Stomach (tissue), 9 donors: ENCODE results near the gene OTX2. TPM values are rescaled to one million over a fixed set of nuclear protein-coding genes. Genes with fewer than 3 reads are reported as not detected.

Experiments used
- DNase-seq, 2 donors: peaks; one replicate each; pipeline versions ENCODE4 v3.0.0 to v3.0.0-alpha.2; 2013 to 2019
- H3K27ac ChIP-seq, 5 donors: fragments of 200-600 bp in 4 of 5; sonication (generic) in 4 of 5; one replicate each; pipeline ENCODE4 v1.5.1; 2013 to 2019; ENCODE audit warnings: mild to moderate bottlenecking in 1 of 5, moderate library complexity in 1 of 5
- H3K27me3 ChIP-seq, 3 donors: fragments of 200-600 bp; sonication (generic); one replicate each; pipeline ENCODE4 v1.5.1; 2017 to 2019; ENCODE audit warnings: mixed run types in 1 of 3
- H3K36me3 ChIP-seq, 4 donors: fragments of 200-600 bp; sonication (generic); 1 replicate in 3 of 4; 2 replicates in 1 of 4; pipeline ENCODE4 v1.5.1; 2016 to 2019
- H3K4me1 ChIP-seq, 4 donors: fragments of 200-600 bp; sonication (generic); one replicate each; pipeline ENCODE4 v1.5.1; 2016 to 2019
- H3K4me3 ChIP-seq, 4 donors: fragments of 200-600 bp; sonication (generic) in 3 of 4; one replicate each; pipeline ENCODE4 v1.5.1; 2016 to 2019; ENCODE audit warnings: mild to moderate bottlenecking in 1 of 4
- H3K9me3 ChIP-seq, 4 donors: fragments of 200-600 bp; sonication (generic); one replicate each; pipeline ENCODE4 v1.5.1; 2016 to 2019
- EP300 ChIP-seq: sonication (generic); formaldehyde crosslinking; IDR thresholded peaks from one replicate; pipeline ENCODE4 v1.6.1; 2017; ENCODE audit warnings: antibody characterized with exemption
- POLR2A ChIP-seq, 4 donors: fragments of 450-650 bp; IDR thresholded peaks; one replicate each; pipeline ENCODE4 v1.6.1; 2016; ENCODE audit warnings: antibody characterized with exemption in 4 of 4, control low read depth in 2 of 4, mild to moderate bottlenecking in 1 of 4, moderate library complexity in 1 of 4
- POLR2AphosphoS5 ChIP-seq, 3 donors: sonication (generic); formaldehyde crosslinking; IDR thresholded peaks; one replicate each; pipeline ENCODE4 v1.6.1; 2016; ENCODE audit warnings: antibody characterized with exemption in 3 of 3
- WGBS, 5 donors: extraction: QIAGEN DNeasy Blood & Tissue Kit in 3 of 5; methylation state at CpG; one replicate each; pipeline versions ENCODE4 v1.1.5 to v1.1.7; 2013 to 2018; 5-methylcytosine and 5-hydroxymethylcytosine counted together
- intact Hi-C: fragments of 100-400 bp; cut with DNase I; formaldehyde crosslinking; loops from one replicate; pipeline ENCODE4 v1.15.1; 2023; ENCODE audit warnings: low total_unique reads
- polyA plus RNA-seq, 3 donors: library from polyadenylated mRNA; stranded (reverse); fragments of 200-250 nt; gene quantifications; one replicate each; pipeline ENCODE4 v1.2.3, GENCODE V29; 2013
- total RNA-seq, 5 donors: library from RNA; depleted of rRNA; stranded (reverse); fragments of >200 nt; gene quantifications; one replicate each; pipeline versions ENCODE4 v1.1.0 to v1.2.3, GENCODE V29; 2014 to 2016
- TF ChIP-seq, protein P1 (sequence below), 7 experiments: fragments of 450-650 bp in 4 of 7; fragments of 200-600 bp in 3 of 7; sonication (generic) in 3 of 7; IDR thresholded peaks; one replicate each; pipeline ENCODE4 v1.5.1; 2016 to 2019; ENCODE audit warnings: antibody characterized with exemption in 7 of 7, control low read depth in 2 of 7, mild to moderate bottlenecking in 1 of 7
- donor health status: healthy with polysubstance abuse.
- donor health status: Bipolar disorder and iron deficiency.
- donor health status: healthy.

OTX2 gene
- total and polyA plus RNA-seq, 8 donors: not detected

DNA sequence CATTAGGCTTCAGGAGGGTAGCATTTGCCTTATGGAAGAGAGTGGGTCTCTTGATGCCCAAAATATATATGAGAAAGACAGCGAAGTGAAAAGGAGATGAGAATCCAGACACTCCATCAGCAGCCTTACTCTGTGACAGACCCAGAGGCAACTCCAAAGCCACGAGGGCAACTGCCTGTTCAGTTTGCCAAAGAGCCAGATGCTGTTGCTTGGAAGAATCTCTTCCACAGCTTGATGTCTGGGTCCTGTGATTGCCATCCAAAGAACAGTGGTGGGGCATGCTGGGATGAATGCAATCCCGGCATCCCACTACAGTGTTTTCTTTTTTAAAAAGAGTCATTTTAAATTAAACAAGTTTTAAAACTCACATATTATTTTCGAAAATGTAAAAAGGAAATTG is 10.9 kb upstream of the OTX2 start:
- H3K36me3 ChIP-seq: no peaks in the 10 kb centered on the region
- no peak overlapping the region for H3K27ac ChIP-seq
- H3K4me3 ChIP-seq: no peak overlapping the region
- WGBS, 5 donors: 48 to 65% (median 54%) methylated on average over 4 of the region's 4 CpGs
- intact Hi-C loops: no loop called here
- TF ChIP-seq EP300 (no peak), POLR2A (IDR thresholded peaks at IDR 0.05) (no peak), POLR2AphosphoS5 (IDR thresholded peaks at IDR 0.05) (no peak)
- TF ChIP-seq, protein P1, sequence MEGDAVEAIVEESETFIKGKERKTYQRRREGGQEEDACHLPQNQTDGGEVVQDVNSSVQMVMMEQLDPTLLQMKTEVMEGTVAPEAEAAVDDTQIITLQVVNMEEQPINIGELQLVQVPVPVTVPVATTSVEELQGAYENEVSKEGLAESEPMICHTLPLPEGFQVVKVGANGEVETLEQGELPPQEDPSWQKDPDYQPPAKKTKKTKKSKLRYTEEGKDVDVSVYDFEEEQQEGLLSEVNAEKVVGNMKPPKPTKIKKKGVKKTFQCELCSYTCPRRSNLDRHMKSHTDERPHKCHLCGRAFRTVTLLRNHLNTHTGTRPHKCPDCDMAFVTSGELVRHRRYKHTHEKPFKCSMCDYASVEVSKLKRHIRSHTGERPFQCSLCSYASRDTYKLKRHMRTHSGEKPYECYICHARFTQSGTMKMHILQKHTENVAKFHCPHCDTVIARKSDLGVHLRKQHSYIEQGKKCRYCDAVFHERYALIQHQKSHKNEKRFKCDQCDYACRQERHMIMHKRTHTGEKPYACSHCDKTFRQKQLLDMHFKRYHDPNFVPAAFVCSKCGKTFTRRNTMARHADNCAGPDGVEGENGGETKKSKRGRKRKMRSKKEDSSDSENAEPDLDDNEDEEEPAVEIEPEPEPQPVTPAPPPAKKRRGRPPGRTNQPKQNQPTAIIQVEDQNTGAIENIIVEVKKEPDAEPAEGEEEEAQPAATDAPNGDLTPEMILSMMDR (IDR thresholded peaks at IDR 0.05): no peak
- H3K9me3 ChIP-seq: no peaks in the 10 kb centered on the region
- peaks cover 9 to 73% (median 23%) of the 10 kb centered on the region in 3 donors for H3K27me3 ChIP-seq
- peaks cover 0 to 5% (median 2%) of the 10 kb centered on the region in 4 donors for H3K4me1 ChIP-seq
- DNase-seq: no peak

DNA sequence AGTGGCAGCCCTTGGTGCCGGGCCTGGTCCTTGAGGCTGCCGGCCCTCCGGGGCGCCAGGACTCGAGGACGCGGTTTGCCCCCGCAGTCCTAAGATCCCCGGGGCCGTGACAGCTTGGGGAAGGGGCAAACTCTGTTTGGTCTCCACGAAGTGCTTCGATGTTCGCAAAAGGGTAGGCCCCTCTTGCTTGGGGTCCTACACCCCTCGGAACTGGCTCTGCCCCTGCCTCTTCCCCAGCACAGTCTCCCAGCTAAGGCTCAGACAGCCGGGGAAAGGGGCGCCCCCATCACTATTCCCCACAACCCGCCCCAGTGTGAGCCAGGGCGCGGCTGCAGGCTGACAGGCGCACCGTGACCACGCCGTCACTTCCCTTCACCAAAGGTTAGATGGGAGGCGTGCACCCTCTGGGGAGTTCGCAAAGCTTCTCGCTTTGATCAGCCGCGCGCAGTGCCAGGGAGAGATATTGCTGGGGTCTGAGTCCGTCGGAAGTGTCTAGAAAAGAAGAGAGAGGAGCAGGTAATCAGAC is 7.2 kb upstream of the OTX2 start:
- peaks cover 9 to 97% (median 55%) of the 10 kb centered on the region in 3 donors for H3K27me3 ChIP-seq
- WGBS, 5 donors: 3 to 8% (median 5%) methylated on average over 20 to 31 of the region's 31 CpGs
- H3K4me1 ChIP-seq: peaks cover 0 to 7% (median 2%) of the 10 kb centered on the region in 4 donors
- H3K4me3 ChIP-seq: no peak overlapping the region
- TF ChIP-seq, protein P1 (IDR thresholded peaks at IDR 0.05): no peak
- no peak for TF ChIP-seq POLR2AphosphoS5 (IDR thresholded peaks at IDR 0.05)
- no peak for TF ChIP-seq EP300
- no peak for TF ChIP-seq POLR2A (IDR thresholded peaks at IDR 0.05)
- no peak for DNase-seq
- H3K27ac ChIP-seq: no peak overlapping the region
- intact Hi-C loops: no loop called here
- H3K36me3 ChIP-seq: no peaks in the 10 kb centered on the region
- no peaks in the 10 kb centered on the region for H3K9me3 ChIP-seq

DNA sequence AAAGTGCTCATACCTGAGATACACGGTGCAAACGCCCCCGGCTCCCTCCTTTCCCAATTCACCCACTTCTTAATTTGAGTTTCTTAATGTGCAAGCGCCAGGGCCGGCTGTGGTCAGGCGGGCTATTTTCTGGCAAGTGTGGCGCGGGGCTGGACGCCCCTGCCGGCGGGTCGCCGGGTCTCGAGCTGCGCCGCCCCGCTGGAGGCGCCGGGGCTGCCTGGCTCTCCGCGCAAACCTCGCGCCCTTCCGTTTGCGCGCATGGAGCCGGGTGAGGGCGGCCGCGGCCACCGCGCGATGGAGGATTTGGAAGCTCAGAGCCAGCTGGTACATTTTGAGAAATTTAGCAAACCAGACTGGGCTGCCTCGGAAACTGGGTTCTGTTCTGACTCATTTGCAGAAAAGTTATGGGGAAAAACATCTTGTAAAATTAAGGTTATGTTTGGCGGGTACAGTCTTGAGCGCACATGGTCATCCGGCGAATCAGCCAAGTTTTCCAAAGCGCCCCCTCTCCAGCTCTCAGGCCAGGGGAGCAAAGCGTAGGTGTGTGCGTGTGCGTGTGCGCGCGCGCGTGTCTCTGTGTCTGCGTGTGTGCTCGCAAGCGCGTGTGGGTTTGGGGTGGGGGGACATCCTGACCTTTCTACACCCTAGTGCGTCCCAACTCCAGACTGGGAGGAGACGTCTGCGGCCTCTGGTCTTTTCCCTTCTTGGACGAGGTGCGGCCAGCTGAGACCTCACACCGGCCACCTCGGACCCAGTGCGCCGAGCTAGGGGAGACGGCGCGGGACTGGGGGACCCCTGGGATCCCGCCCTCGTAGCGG is 6.5 kb upstream of the OTX2 start:
- intact Hi-C loops: no loop called here
- H3K27me3 ChIP-seq: peaks cover 14 to 97% (median 62%) of the 10 kb centered on the region in 3 donors
- TF ChIP-seq, protein P1 (IDR thresholded peaks at IDR 0.05): no peak
- TF ChIP-seq POLR2AphosphoS5 (IDR thresholded peaks at IDR 0.05) (no peak), EP300 (no peak), POLR2A (IDR thresholded peaks at IDR 0.05) (no peak)
- 3 to 7% (median 4%) methylated on average over 48 to 66 of the region's 66 CpGs for WGBS, 5 donors
- peaks cover 0 to 2% (median 0%) of the 10 kb centered on the region in 4 donors for H3K9me3 ChIP-seq
- no peak overlapping the region for H3K4me3 ChIP-seq
- H3K36me3 ChIP-seq: no peaks in the 10 kb centered on the region
- no peak for DNase-seq
- no peak overlapping the region for H3K27ac ChIP-seq
- H3K4me1 ChIP-seq: peaks cover 0 to 14% (median 2%) of the 10 kb centered on the region in 4 donors

DNA sequence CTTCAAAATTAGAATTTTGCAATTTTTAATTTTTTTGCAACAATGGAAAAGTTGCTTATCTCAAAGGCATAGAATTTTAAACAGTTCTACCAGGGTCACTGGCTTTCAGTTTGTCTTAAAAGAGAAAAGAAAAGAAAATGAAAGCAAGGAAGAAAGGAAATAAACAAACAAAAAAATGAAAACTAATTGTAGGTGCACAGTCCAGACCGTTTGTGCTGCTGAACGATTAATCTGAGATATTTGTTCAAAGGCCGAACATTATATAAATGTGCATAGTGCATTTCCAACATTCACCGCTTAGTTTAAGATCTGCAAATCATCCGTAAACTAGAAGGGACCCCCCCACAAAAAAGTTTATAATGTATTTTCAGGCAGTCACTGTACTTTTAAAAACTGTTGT is 5.5 kb upstream of the OTX2 start:
- no peak for DNase-seq
- intact Hi-C loops: no loop called here
- no peak overlapping the region for H3K4me3 ChIP-seq
- no peak overlapping the region for H3K27ac ChIP-seq
- WGBS, 5 donors: 13 to 25% (median 22%) methylated on average over 5 of the region's 5 CpGs
- peaks cover 0 to 24% (median 2%) of the 10 kb centered on the region in 4 donors for H3K4me1 ChIP-seq
- TF ChIP-seq POLR2AphosphoS5 (IDR thresholded peaks at IDR 0.05): no peak
- no peak for TF ChIP-seq POLR2A (IDR thresholded peaks at IDR 0.05)
- TF ChIP-seq EP300: no peak
- TF ChIP-seq, protein P1 (IDR thresholded peaks at IDR 0.05): no peak
- peaks cover 0 to 8% (median 0%) of the 10 kb centered on the region in 4 donors for H3K9me3 ChIP-seq
- H3K27me3 ChIP-seq: peaks cover 20 to 100% (median 73%) of the 10 kb centered on the region in 3 donors
- no peaks in the 10 kb centered on the region for H3K36me3 ChIP-seq
